ENCODE measurements around the gene TSHZ1. TPM values are rescaled to one million over a fixed set of nuclear protein-coding genes. Genes with fewer than 3 reads are reported as not detected.

TSHZ1 gene
- total RNA-seq, 1 donor from 2014 or later = 1.3 TPM

DNA sequence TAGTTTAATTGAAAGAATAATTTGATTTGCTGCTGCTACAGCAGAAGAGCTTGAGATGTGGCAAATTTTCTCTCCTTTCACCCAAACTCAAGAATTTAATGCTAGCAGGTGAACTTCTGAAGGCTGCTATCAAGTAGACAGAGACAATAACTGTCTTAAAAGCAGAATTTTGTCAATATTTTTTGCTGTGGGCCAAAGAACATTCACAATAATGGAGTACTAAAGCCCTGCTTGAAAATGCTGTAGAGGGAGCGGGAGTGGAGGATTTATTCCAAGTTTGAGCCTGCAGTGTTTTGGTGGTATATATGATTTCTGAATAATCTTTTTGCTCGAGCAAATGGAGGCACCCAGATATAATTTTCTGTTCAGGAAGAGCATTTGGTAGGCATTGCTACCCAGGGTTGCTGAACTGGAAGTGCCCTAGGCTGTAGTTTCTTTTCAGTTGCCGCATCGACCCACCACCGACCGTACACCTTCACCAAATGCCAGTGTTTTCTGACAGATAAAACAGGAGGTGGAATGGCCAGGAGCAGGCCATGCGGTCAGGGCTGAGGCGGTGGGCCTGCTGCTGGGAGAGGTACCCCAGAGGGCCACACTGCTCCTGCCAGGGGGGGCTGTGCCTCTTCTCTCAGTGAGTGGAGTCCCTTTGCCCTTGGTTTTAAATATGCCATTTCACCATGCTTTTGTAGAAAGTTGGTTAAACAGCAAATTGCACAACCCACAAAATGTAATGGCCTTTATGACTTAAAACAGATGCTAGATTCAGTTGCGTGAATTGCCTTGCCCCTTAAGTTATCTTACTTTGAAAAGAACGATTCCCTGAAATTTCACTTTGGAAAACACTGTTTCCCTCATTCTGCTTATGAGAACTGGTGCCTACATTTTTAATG is 36.4 kb downstream of the TSHZ1 start:
- FAIRE-seq (no peak), DNase-seq (ENCODE audit: low read depth) (no peak)
- Histone ChIP-seq H3K27me3 (ENCODE audit: control insufficient read depth, insufficient read depth, low read length) (no peaks in the 10 kb centered on the region), H3K36me3 (ENCODE audit: control insufficient read depth, insufficient read depth, low read length) (no peaks in the 10 kb centered on the region), H3K4me3 (ENCODE audit: low read depth, low read length) (peak overlapping the region; percentile 28)
- TF ChIP-seq, protein P1, sequence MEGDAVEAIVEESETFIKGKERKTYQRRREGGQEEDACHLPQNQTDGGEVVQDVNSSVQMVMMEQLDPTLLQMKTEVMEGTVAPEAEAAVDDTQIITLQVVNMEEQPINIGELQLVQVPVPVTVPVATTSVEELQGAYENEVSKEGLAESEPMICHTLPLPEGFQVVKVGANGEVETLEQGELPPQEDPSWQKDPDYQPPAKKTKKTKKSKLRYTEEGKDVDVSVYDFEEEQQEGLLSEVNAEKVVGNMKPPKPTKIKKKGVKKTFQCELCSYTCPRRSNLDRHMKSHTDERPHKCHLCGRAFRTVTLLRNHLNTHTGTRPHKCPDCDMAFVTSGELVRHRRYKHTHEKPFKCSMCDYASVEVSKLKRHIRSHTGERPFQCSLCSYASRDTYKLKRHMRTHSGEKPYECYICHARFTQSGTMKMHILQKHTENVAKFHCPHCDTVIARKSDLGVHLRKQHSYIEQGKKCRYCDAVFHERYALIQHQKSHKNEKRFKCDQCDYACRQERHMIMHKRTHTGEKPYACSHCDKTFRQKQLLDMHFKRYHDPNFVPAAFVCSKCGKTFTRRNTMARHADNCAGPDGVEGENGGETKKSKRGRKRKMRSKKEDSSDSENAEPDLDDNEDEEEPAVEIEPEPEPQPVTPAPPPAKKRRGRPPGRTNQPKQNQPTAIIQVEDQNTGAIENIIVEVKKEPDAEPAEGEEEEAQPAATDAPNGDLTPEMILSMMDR (IDR thresholded peaks at IDR 0.05; ENCODE audit: insufficient read depth, low read length, severe bottlenecking) = no peak

DNA sequence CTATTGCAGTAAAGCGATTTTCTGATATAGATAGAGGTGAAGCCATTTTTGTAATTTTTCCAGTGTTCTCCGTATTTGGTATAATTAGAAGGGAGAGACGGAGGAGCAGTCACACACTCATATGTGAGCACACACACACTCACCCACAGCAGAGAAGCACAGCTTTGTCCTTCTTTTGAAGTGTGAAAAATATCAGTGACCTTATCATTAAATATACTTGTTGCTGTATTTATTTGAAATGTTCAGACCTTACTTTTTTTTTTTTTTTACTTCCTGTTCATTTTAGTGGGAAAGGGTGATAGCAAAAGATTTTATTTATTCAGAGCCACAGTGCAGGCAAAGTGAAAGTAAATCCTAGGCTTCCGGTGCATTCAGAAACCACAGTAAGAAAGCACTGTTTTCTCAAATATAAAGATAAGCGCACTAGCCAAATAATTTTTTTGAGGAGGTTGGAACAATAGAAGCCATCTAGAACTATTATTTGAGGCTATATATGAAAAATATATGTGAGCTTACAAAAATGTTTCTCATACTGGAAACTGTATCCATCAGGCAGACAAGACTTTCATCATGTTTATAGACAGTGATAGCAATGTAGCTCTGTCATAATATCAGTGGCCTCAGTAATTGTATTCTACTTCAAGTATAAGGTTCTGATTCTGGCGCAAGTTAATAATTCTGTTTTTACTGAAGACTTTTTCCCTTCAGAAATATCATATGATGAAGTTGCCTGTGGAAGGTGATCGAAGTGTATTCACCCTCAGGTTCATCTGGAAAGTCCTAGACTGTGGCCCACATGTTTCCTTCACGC is 37.2 kb downstream of the TSHZ1 start:
- Histone ChIP-seq H3K27me3 (ENCODE audit: control insufficient read depth, insufficient read depth, low read length) (no peaks in the 10 kb centered on the region), H3K4me3 (ENCODE audit: low read depth, low read length) (peak overlapping the region; percentile 28), H3K36me3 (ENCODE audit: control insufficient read depth, insufficient read depth, low read length) (no peaks in the 10 kb centered on the region)
- FAIRE-seq = no peak
- TF ChIP-seq, protein P1 (IDR thresholded peaks at IDR 0.05; ENCODE audit: insufficient read depth, low read length, severe bottlenecking) = no peak
- peak; percentile 32 for DNase-seq (ENCODE audit: low read depth)

DNA sequence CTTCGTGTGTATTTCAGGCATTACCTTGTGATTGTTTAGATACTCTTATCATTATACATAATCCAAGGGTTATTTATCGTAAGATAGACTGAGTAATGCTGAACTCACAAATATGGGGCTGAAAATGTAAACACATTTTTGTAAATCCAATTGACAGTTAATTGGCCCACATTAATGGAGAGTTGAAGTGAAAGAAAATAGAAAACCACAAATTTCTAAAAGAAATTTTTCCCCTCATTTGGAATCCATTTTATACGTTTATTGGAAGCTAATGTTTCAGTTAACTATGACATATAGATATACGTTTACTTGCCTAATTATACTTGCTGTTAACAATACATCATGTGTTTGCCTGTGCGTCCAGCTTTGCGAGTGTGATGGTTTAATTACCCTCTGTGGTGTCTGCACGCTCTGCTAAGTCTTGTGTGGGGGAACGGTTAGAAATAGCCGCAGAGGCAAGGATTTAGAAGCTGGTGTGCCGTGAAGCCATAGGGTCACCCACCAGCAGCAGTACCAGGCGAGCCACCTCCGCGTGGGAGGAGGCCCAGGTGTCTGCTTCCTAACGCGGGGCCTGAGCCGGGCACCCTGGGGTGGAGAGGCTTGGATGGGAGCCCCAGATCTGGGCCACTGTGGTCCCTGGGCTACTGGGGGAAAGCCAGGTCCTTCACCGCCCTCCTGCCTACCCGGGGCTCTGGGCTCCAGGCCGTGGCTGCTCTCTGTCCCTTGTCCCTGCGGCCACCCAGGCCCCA is 38.0 kb downstream of the TSHZ1 start:
- Histone ChIP-seq H3K4me3 (ENCODE audit: low read depth, low read length) (no peak overlapping the region), H3K36me3 (ENCODE audit: control insufficient read depth, insufficient read depth, low read length) (no peaks in the 10 kb centered on the region), H3K27me3 (ENCODE audit: control insufficient read depth, insufficient read depth, low read length) (no peaks in the 10 kb centered on the region)
- DNase-seq (ENCODE audit: low read depth) (no peak), FAIRE-seq (no peak)
- TF ChIP-seq, protein P1 (IDR thresholded peaks at IDR 0.05; ENCODE audit: insufficient read depth, low read length, severe bottlenecking) = no peak

DNA sequence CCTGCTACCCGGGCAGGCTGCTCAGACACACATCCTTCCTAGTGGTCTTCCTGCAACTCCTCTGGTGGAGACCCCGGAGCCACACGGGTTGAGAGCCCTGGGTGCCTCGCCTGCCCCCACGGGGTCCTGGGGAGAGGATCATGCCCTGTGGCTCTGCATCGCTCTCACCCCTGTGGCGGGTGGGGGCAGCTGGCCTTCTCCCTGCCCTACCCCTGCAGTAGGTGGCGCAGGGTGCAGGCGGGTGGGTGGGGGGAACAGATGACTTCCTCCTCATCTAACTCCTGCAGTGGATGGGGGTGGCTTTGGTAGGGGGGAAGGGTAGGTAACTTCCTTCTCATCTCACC is 38.5 kb downstream of the TSHZ1 start:
- Histone ChIP-seq H3K27me3 (ENCODE audit: control insufficient read depth, insufficient read depth, low read length) (no peaks in the 10 kb centered on the region), H3K36me3 (ENCODE audit: control insufficient read depth, insufficient read depth, low read length) (no peaks in the 10 kb centered on the region), H3K4me3 (ENCODE audit: low read depth, low read length) (no peak overlapping the region)
- FAIRE-seq (no peak), DNase-seq (ENCODE audit: low read depth) (no peak)
- TF ChIP-seq, protein P1 (IDR thresholded peaks at IDR 0.05; ENCODE audit: insufficient read depth, low read length, severe bottlenecking) = no peak

DNA sequence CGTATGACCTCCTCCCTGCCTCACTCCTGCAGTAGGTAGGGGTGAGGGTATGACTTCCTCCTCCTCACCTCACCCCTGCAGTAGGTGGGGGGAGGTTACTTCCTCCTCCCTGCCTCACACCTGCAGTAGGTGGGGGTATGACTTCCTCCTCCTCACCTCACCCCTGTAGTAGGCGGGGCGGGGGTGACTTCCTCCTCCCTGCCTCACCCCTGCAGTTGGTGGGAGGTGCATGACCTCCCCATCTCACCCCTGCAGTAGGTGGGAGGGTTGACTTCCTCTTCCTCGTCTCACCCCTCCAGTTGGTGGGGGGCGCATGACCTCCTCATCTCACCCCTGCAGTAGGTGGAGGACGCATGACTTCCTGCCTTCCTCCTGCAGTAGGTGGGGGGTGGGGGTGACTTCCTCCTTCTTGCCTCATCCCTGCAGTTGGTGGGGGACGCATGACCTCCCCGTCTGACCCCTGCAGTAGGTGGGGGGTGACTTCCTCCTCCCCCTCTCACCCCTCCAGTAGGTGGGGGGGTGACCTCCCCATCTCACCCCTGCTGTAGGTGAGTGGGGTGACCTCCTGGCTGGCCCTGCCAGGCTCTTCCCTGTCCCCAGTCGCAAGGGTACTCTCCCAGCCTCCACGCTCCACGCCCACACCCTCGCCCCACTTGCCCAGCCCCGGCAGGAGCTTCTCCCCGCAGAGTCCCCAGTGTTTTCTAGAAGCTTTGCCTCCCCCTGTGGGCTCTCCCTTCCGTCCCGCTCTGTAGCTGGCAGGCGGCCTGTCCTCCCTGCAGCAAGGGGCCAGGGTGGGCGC is 39.3 kb downstream of the TSHZ1 start:
- H3K36me3 ChIP-seq (ENCODE audit: control insufficient read depth, insufficient read depth, low read length) = no peaks in the 10 kb centered on the region
- TF ChIP-seq, protein P1 (IDR thresholded peaks at IDR 0.05; ENCODE audit: insufficient read depth, low read length, severe bottlenecking) = no peak
- no peak for DNase-seq (ENCODE audit: low read depth)
- H3K4me3 ChIP-seq (ENCODE audit: low read depth, low read length) = no peak overlapping the region
- no peaks in the 10 kb centered on the region for H3K27me3 ChIP-seq (ENCODE audit: control insufficient read depth, insufficient read depth, low read length)
- no peak for FAIRE-seq
